GM19395 (cell line): ENCODE results near the gene INTS6.
A peak's percentile ranks its signal among the peaks of the same experiment; 100 is the strongest.
"Not testable (repeated sequence)": the region's sequence is repeated elsewhere in the genome, so short reads cannot be mapped to it uniquely, and the experiment has no call there.

Experiments used
- ATAC-seq: cut with Tn5 transposase; IDR thresholded peaks from one replicate; pipeline ENCODE4 v1.9.1; 2021; ENCODE audit warnings: mild to moderate bottlenecking, moderate library complexity; ENCODE audit not compliant: unreplicated experiment

Gene INTS6

GRCh38 chr13:51419001-51419636 is 33.7 kb downstream of the INTS6 start:
- peak; percentile 59 for ATAC-seq

DNA sequence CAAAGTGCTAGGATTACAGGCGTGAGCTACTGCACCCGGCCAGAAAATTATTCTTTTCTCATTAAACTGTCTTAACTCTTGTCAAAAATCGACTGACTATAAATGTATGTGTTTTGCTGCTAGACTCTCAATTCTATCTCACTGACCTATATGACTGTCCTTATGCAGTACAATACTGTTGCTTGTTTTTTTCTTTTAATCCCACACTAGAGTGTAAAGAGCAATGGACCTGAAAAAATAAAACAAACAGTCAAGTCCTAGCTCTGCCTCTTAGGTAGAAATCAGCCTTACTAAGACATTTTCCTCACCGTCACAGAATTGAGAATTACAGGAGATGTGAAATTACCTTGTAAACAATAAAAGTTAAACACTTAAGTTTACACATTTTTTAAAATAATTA is 35.1 kb downstream of the INTS6 start:
- ATAC-seq: no peak

DNA sequence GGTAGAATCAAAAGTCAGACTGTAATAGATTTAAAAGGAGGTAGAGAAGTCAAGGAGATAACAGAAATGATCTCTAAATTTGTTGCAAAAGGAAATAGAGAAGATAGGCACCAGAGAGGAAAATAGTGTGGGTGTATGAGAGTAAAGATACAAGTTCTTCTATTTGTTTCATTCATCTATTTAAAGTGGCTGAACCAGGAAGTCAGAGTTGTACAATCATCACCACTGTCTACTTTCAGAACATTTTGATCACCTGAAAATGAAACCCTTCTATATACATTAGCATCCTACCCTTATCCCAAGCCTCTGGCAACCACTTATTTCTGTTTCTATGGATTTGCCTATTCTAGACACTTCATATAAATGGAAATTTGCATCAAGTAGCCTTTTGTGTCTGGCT is 36.7 kb downstream of the INTS6 start:
- ATAC-seq: no peak

- not testable (repeated sequence) for ATAC-seq
Observed at GRCh38 chr13:51415339-51415738, 37.5 kb downstream of the INTS6 start.

- ATAC-seq: no peak
Observed at GRCh38 chr13:51412431-51412830, 40.4 kb downstream of the INTS6 start.

DNA sequence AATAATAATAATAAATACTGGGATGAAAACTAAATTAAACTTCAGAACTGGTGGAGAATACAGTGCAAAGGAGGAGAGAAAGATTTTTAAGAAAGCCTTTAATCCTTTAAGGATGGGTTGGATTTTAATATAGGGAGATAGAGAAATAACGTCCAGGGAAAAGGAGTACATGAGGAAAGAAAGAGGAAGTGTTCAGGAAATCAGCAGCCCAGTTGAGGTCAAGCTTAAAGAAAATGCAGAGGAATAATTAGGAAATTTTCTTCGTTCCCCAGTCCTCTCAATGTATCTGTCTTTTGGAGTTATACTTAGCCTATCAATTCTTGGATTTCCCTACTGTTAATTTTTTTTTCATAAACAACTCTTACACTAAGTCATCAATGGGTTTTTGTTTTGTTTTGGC is 47.7 kb downstream of the INTS6 start:
- ATAC-seq: no peak

DNA sequence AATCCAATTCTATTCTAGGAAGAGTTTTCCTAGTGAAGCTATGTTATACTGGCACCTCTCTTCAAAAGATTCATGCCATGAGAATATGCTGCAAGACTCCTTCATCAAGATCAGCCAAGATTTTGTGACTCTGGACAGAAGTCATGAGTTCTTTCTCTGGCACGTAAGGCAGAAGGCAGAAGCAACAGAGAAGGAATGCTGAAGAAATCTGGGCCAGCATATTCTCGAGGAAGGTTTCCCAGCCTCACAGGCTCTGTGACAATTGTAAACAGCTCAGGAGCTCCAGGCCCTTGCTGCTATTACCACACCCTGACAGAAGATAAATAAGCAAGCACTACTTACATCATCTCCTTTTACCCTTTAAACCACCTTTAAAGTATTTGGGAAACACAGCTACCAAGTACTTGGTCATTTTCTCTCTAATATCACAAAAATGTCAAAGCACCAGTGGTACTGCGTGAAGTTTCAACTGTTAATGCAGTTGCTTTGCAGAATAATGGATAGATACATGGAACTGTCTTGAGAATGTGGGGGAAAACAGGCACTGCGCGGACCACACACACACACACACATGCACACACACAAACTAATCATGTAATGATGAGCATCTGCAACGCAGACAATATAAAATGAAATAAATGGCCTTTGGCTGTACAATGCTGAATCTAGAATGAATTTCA is 55.4 kb downstream of the INTS6 start:
- no peak for ATAC-seq

GRCh38 chr13:51396352-51396751 is 56.5 kb downstream of the INTS6 start:
- peak; percentile 91 for ATAC-seq

GRCh38 chr13:51394724-51395123 is 58.1 kb downstream of the INTS6 start:
- ATAC-seq: no peak

DNA sequence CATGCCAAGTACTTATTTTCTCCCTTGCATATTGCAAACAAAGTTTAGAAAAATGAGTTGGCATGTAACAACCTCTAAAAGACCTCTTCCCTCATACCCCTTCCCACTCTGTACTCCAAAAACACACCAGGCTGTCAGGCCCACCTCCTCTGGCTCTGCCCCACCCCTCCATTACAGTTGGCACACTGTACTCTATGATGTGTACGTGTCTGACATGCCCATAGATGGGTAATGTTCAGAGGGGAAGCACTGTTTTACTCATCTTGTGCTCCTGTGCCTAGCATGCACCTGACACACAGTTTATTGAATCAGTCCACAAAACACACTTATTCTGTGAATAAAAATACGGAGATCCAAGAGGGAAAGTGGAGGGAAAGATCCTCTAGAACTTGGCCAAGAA is 67.7 kb downstream of the INTS6 start:
- no peak for ATAC-seq

GRCh38 chr13:51380269-51380668 is 72.6 kb downstream of the INTS6 start:
- no peak for ATAC-seq

- no peak for ATAC-seq
Observed at GRCh38 chr13:51373451-51373850, 79.4 kb downstream of the INTS6 start.

DNA sequence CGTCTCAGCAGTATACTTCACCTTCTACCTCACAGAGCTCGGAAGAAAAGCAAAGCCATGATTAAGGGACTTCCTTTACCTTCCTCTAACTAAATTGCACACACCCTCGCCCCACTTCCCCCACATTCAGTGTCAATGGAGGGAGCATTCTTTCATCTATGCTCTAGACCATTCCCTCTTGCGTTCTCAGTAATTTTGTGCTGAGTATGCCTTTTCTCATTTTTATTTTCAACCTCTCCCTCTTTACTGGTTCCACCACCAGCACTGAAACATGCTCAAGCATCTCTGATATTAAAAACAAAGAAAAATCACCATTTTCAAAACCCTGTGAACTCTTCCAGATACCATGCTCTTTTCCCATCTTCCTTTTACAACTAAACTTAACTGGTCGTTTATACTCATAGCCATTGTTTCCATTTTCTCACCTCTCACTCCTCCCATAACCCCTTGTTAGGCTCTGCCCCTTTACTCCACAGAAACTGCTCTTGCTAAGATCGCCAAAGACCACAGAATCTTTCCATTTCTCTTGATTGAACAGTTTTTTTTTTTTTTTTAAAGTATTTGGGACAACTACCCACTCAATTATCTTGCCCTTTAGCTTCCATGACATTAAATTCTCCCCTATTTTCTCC is 81.0 kb downstream of the INTS6 start:
- no peak for ATAC-seq

DNA sequence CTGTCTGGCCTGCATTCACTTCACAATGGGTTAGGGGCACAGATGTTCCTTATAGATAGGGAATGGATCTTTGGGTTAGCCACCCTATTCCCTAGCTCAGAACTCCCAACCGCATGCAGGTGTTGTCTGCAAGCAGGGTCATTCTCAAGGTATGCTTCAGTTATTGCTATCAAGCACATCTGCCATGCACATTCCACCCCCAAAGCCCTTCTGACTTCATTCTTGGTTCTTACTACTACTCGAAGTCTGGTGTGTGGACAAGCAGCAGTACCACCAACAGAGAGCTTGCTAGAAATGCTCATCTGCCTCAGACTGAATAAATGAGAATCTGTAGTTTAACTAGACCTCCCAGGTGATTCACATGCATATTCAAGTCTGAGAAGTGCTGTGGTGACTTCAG is 82.0 kb downstream of the INTS6 start:
- ATAC-seq: no peak

DNA sequence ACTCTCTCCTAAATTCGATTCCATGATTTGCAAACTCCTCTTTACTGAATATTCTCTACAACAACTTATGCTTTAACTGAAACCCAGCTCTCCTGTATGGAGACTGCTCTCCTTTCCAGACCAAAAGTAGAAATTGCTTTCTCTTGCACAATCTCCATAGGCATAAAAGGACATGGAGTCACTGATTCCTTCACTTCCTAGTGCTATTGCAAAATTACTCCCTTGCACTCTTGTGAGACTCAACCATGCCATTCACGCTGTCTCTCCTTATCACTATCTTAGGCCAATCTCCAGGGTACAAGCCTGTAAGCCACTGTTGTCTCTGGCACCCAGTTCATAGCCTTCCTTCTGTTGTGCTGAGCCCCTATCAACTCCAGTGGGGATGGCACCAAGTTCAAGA is 82.7 kb downstream of the INTS6 start:
- ATAC-seq: no peak

- no peak for ATAC-seq
Observed at GRCh38 chr13:51364404-51365008, 88.3 kb downstream of the INTS6 start.

DNA sequence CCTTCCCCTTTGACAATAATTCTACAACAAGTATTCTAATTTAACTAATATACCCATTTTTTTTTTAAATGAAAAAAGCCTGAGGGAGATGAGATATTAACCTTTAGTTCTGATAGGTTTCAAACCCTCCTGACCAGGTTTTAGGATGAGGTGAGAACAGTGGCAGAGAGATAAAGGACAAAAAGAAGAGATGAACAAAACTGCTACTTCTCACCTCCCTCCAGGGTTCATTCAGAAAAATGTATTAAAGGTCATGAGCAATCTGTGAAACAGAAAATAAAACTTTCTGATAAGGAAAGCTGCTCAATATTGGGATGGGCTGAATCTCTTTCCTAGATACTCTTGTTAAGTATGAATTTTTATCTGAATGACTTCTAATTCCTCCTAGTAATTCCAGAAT is 89.2 kb downstream of the INTS6 start:
- ATAC-seq: no peak

DNA sequence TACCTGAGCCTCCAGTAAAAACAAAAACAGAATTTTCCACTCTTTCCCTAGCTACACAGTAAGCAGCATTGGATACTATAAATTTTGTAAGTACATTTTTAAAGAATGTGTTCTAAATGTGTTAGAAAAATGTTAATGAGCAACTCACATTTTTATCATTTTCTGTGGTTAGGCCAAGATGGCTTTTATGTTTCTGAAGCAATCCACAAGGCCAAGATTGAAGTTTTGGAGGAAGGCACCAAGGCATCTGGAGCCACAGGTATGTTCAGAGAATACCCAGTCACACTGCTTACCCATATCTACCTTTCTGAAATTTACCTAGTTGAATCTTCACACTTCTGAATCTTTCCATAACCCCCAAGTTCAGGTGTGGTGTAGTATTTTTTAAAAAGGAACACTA is 91.7 kb downstream of the INTS6 start:
- ATAC-seq: no peak

DNA sequence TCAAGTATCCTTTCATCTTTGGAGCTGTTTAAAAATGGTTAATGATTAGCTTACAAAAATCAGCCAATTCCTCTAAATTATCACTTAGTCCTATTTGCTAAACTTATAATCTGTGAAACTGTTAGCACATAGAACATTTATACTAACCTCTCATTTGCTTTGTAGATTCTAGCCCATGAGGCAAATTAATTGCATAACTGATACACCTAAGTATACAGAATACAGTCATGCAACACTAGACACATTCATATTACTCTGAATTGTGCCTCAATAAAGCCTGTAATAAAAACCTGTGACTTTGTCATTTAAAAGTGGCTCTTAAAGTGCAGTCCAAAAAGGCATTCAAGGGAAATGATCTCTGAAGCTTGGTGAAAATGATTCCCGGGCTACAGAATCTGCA is 92.3 kb downstream of the INTS6 start:
- ATAC-seq: no peak

DNA sequence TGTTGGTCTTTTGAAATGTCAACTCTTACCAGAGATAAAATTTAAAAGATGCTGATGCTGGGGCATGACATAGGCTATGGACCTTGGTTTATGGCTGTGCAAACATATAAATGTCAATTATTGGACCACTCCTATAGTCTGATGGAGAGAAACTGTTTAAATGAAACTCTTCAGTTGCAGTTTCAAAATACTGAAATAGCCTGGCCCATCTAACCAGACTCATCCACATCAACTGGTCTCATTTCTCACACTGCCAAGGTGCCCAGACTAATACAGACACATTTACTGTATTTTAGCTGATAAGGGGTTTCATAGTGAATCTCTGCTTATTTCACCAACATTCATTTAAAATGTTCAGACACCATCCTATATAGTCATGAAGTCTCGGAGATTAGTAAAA is 93.5 kb downstream of the INTS6 start:
- no peak for ATAC-seq

GRCh38 chr13:51357928-51358595 is 94.8 kb downstream of the INTS6 start:
- ATAC-seq: no peak
